DOHH2 (cell line): ENCODE measurements around the gene C8G.

Experiments
- EZH2phosphoT487 ChIP-seq: fragments of 200-600 bp; sonication (generic); IDR thresholded peaks from 2 replicates; pipeline ENCODE4 v1.6.1; 2017; ENCODE audit warnings: borderline replicate concordance, mild to moderate bottlenecking, antibody characterized with exemption, low read length, moderate library complexity, mixed read lengths
- TF ChIP-seq, protein P1 (sequence below): fragments of 200-600 bp; sonication (generic); IDR thresholded peaks from one replicate; pipeline ENCODE4 v1.5.1; 2014; ENCODE audit warnings: antibody characterized with exemption, mild to moderate bottlenecking, low read depth, low read length; ENCODE audit not compliant: poor library complexity, severe bottlenecking

DNA sequence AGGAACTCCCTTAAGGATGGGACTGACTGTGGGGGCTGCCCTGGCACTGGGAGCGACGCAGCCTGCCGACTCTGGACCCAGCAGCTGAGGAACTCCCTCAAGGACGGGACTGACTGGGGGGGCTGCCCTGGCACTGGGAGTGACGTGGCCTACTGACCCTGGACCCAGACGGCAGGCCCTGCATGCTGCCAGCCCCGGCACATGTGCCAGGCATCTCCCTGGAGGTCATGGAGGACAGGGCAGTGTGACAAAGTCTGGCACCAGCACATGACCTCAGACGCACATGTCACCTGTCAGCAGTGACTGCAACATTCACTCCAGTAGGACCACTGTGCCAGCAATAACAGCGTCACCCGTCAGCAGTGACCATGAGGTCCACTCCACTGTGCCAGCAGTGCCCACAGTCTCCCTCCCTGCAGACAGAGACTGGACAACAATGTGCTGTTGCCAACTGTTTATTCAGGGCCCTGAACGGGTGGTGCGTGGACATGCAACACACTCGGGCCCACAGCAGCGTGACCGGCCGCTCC, 5.0 kb upstream of the C8G start:
- TF ChIP-seq, protein P1, sequence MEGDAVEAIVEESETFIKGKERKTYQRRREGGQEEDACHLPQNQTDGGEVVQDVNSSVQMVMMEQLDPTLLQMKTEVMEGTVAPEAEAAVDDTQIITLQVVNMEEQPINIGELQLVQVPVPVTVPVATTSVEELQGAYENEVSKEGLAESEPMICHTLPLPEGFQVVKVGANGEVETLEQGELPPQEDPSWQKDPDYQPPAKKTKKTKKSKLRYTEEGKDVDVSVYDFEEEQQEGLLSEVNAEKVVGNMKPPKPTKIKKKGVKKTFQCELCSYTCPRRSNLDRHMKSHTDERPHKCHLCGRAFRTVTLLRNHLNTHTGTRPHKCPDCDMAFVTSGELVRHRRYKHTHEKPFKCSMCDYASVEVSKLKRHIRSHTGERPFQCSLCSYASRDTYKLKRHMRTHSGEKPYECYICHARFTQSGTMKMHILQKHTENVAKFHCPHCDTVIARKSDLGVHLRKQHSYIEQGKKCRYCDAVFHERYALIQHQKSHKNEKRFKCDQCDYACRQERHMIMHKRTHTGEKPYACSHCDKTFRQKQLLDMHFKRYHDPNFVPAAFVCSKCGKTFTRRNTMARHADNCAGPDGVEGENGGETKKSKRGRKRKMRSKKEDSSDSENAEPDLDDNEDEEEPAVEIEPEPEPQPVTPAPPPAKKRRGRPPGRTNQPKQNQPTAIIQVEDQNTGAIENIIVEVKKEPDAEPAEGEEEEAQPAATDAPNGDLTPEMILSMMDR: no peak
- TF ChIP-seq EZH2phosphoT487: no peak
